GM18909 (cell line): ENCODE data around the gene OPCML.

Experiments used
- ATAC-seq: cut with Tn5 transposase; IDR thresholded peaks from one replicate; pipeline ENCODE4 v1.9.1; 2021; ENCODE audit warnings: mild to moderate bottlenecking; ENCODE audit not compliant: unreplicated experiment, poor library complexity

OPCML gene

DNA sequence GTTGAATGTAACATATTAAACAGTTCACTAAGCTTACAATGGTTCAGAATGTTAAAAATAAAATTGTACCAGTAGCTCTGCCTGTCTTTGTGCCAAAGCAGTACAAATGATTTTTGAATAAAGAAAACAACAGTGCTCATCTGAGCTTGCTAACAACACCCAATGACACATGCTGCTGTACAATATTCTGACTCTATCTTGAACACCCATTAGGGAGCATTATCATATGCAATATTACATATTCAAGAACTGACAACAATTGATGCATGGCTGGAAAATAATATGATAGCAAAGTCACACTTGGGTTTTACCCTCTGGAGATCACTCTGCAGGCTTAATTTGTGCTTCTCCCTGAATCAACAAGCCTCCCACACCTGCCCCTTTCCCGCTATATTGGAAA is 953.7 kb downstream of the OPCML start:
- ATAC-seq: no peak

DNA sequence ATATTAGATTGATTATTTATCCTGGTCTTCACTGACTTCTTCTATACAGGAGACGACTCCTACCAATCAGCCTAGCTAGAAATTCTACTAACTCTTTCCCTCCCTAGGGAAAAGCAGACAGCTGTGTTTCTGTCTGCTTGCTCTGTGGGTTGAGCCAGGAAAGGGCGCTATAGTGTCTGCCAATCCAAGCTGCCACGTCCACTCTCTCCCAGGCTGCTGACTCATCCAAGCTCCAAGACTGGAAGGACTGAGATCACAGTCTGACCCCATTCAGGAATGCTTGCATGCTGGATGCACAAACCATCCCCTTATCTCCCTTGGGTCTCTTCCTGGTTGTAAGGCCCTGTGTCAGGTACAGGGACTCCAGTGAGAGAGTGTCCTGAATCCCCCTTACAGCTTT is 955.6 kb downstream of the OPCML start:
- no peak for ATAC-seq

DNA sequence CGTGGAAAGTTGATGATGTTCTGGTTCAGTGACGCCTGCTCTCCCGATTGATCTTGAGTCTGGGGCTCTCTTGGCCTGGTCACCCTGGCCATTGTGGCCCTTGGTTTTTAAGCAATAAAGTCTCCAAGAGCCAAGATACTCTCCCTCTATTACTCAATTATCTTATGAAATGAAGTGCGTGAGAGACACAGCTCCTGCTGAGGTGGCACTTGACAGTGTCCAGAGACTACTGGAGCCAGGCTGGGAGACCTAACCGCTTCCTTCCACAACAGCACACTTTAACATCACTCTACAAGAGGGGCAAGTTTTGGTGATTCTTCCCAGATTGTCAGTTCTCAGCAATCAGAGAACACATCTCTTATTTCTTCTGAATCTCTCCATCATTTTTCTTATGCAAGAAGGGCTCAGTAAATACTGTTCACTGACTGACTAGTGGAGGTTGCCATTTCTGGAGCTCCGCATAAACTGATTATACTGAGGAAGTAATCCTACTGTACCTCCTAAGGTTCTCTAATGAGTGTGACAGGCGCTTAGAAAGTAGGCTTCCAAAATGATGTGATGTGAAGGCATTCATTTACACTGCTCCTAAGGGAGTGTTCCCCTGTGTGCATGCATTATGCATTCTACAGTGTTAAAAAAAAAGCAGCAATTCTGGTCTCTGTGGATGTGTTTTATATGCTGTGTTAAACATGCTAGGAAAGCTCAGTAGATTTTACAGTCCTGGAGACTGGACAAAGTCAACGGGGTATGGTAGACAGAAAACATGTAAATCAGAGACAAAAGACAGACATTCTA is 968.0 kb downstream of the OPCML start:
- no peak for ATAC-seq

GRCh38 chr11:132563050-132563449 is 969.3 kb downstream of the OPCML start:
- ATAC-seq: no peak

GRCh38 chr11:132561937-132562336 is 970.4 kb downstream of the OPCML start:
- no peak for ATAC-seq

GRCh38 chr11:132559331-132560036 is 972.8 kb downstream of the OPCML start:
- ATAC-seq: no peak

GRCh38 chr11:132556316-132556715 is 976.0 kb downstream of the OPCML start:
- ATAC-seq: no peak

- ATAC-seq: no peak
Measured at GRCh38 chr11:132555617-132556016, 976.7 kb downstream of the OPCML start.

GRCh38 chr11:132551016-132551415 is 981.3 kb downstream of the OPCML start:
- no peak for ATAC-seq

DNA sequence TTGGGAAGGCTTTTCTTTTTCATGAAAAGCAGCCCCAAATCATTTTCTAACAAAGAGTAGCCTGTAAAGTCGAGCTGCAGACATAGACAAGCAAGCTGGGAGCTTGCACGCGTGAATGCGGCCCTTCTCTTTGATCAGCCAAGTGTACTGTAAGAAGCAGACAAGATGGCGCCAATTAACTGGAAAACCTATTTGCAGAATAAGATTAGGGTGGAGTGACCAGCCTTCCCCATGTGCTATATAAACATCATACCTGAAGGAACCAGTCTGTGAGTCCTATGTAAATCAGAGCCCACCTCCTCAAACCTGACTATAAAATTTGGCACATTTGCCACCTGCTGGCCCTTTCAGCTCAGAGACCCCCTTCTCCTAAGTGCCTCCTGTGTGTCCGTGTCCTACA is 982.7 kb downstream of the OPCML start:
- no peak for ATAC-seq

GRCh38 chr11:132549001-132549400 is 983.3 kb downstream of the OPCML start:
- no peak for ATAC-seq

DNA sequence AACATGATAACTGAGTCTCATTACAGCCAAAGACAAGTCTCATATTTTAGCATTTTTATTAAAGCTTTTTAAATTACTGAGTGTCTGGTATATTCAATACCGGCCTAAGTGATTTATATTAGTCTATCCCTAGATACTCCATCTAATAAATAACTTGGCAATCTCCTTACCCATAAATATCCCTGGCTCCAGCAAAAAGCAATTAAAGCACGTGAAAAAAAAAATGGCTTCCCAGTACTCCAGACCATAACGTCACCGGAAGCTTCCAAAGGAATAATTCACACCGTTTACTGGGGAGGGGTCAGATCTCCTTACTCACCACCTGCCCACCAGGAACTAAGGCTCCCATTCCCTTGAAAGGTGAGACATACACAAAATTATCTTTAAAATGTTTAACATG is 988.3 kb downstream of the OPCML start:
- ATAC-seq: no peak

DNA sequence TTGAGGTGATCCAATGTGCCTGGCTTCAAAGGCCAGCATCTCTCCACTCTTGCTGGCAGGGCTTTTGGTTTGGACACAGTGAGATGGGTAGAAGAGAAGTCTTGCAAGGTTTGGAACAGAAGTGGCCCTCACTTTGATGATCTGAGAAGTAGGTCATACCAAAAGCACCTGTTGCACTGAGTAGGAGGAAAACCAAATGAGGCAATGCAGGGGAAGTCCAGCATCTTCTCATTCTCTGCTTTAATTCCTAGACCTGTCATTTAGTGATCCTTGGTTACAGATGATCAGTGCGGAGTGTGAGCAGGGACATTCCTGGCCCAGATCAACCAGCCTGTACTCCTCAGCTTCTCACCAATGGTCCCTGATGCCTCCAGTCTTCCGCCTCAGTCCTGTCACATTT is 990.5 kb downstream of the OPCML start:
- ATAC-seq: no peak

DNA sequence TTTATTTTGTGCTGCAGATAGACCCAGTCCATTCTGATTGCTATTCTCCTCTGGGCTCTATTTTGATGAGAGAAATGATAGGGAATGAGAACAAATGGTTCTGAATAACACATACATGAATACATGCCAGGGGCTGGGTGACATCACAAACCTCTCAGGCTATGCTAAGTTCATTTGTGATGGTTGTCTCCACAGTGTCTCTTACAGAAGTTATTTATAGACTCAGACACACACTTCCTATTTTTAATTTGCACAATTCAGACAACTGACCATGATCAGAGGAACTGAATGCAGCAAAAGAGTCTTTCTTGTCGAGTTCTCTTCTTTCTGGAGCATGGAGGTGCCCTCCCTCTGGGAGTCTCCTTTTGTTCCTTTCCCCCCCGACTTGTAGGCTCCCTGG is 991.7 kb downstream of the OPCML start:
- no peak for ATAC-seq

DNA sequence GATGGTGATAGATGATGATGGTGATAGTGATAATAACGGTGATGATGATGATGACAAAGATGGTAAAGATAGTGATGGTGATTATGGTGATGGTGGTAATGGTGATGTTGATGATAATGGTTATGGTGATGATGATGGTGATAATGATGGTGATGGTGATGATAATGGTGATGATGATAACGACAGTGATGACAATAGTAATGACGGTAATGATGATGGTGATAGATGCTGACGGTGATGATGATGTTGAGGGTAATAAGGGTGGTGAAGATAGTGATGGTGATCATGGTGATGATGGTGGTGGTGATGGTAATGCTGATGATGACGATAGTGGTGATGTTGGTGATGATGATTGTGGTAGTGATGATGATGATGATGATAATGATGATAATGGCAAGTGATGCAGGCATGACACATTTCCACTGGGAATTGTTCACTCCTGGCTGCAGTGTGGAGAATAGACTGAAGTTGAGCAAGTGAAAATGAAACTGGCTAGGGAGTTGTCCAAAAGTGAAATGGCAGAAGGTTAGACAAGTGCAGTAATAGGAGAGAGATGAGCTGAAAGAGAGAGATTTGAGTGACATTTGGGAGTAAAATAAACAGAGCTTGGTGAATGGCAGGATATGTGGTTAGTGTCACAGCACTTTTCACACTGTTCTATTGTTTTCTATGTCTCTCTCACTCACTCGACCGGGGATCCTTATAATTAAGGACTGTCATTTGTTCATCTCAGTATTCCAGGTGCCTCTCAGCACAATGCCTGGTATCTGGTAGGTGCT is 992.5 kb downstream of the OPCML start:
- ATAC-seq: no peak

DNA sequence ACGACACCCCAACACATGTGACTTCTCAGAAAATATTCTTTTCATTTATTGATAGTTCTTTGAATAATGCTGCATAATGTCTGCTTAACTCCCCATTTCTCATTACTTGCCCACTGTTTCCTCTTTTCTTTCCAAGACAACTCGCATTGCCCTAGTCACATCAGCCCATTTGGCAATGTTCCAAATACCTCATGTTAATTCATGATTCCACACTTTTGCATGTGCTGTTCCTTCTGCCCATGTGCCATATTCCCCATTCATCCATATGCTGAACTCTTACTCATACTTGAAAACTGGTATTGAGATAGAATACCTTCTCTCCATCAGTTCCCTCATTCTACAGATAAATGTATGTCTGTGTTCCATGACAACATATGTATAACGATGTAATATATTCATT is 993.7 kb downstream of the OPCML start:
- no peak for ATAC-seq

GRCh38 chr11:132535830-132536229 is 996.5 kb downstream of the OPCML start:
- no peak for ATAC-seq

DNA sequence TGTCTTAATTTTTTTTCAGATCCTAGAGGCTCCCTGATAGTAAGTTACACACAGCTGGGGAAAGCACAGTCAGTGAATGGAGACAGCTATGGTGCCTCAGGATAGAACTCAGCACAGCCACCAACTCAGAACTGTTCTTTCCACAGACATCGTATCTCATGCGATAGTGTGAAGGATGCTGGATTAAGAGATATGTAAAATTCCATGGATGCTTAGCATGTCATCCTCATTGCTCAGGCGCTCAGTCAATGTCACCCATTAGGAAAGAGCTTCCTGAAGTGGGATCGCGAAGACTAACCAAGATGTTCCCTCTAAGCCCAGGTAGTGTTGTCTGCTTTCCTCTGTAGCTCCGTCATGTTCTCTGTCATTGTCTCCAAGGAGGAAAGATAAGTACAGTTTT is 1000.4 kb downstream of the OPCML start:
- ATAC-seq: no peak

DNA sequence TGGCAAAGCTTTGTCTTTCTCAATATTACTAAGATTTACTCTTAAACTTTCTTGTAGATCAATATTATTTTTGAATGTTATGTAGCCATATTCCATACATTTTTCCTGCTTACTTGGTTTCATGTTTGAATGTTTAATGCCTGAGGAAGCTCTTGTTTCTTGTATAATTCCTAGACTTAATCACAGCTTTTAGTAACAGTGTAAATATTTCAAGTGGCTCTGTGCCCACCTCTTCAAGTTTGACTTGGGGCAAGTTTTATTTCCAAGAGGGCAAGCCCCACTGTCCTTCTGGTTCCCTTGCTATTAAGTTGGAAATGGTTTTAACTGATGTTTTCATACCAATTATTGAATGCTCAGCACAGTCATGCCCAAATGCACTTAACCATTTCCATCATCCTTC is 1004.1 kb downstream of the OPCML start:
- no peak for ATAC-seq

- no peak for ATAC-seq
Measured at GRCh38 chr11:132523929-132524328, 1008.4 kb downstream of the OPCML start.

GRCh38 chr11:132520199-132520598 is 1012.1 kb downstream of the OPCML start:
- ATAC-seq: no peak
